NCI-H1436 (cell line): ENCODE measurements around the gene FGGY.
"Not testable (repeated sequence)": the region's sequence is repeated elsewhere in the genome, so short reads cannot be mapped to it uniquely, and the experiment has no call there.

Source experiments
- DNase-seq: peaks from one replicate; lab custom pipeline; 2025; lab: John Stamatoyannopoulos, UW

Gene FGGY

GRCh38 chr1:59639266-59639665 lies 342.4 kb downstream of the FGGY start:
- no peak for DNase-seq

- DNase-seq = no peak
These were observed 344.0 kb downstream of the FGGY start for GRCh38 chr1:59640851-59641250.

GRCh38 chr1:59641836-59642235 lies 344.9 kb downstream of the FGGY start:
- DNase-seq = no peak

- no peak for DNase-seq
These were observed 346.6 kb downstream of the FGGY start for GRCh38 chr1:59643526-59643925.

- no peak for DNase-seq
These were observed 349.0 kb downstream of the FGGY start for GRCh38 chr1:59645893-59646292.

GRCh38 chr1:59653142-59653958 lies 356.5 kb downstream of the FGGY start:
- DNase-seq = not testable (repeated sequence)

- DNase-seq = no peak
These were observed 357.1 kb downstream of the FGGY start for GRCh38 chr1:59653968-59654367.

GRCh38 chr1:59657873-59658465 lies 361.1 kb downstream of the FGGY start:
- DNase-seq = no peak

GRCh38 chr1:59664166-59664565 lies 367.3 kb downstream of the FGGY start:
- no peak for DNase-seq

- no peak for DNase-seq
These were observed 369.2 kb downstream of the FGGY start for GRCh38 chr1:59666106-59666505.

- no peak for DNase-seq
These were observed 370.1 kb downstream of the FGGY start for GRCh38 chr1:59667020-59667419.

- no peak for DNase-seq
These were observed 372.9 kb downstream of the FGGY start for GRCh38 chr1:59669752-59670312.

- DNase-seq = no peak
These were observed 373.8 kb downstream of the FGGY start for GRCh38 chr1:59670662-59671061.

GRCh38 chr1:59671066-59671952 lies 374.4 kb downstream of the FGGY start:
- DNase-seq = no peak

- DNase-seq = no peak
These were observed 375.0 kb downstream of the FGGY start for GRCh38 chr1:59671953-59672305.

GRCh38 chr1:59672851-59673572 lies 376.1 kb downstream of the FGGY start:
- DNase-seq = no peak

- no peak for DNase-seq
These were observed 376.9 kb downstream of the FGGY start for GRCh38 chr1:59673573-59674450.

GRCh38 chr1:59674595-59674994 lies 377.7 kb downstream of the FGGY start:
- DNase-seq = no peak

- no peak for DNase-seq
These were observed 379.0 kb downstream of the FGGY start for GRCh38 chr1:59675936-59676335.

- DNase-seq = no peak
These were observed 381.1 kb downstream of the FGGY start for GRCh38 chr1:59678040-59678439.
